NCI-H2196 treated with DMSO at 0.1 percent for 48 hours (cell line): ENCODE measurements around the gene ID3.
A peak's percentile ranks its signal among the peaks of the same experiment; 100 is the strongest.

Source experiments
- DNase-seq: peaks from one replicate; lab custom pipeline; 2025; ENCODE audit not compliant: unreplicated experiment; lab: John Stamatoyannopoulos, UW

The ID3 gene

DNA sequence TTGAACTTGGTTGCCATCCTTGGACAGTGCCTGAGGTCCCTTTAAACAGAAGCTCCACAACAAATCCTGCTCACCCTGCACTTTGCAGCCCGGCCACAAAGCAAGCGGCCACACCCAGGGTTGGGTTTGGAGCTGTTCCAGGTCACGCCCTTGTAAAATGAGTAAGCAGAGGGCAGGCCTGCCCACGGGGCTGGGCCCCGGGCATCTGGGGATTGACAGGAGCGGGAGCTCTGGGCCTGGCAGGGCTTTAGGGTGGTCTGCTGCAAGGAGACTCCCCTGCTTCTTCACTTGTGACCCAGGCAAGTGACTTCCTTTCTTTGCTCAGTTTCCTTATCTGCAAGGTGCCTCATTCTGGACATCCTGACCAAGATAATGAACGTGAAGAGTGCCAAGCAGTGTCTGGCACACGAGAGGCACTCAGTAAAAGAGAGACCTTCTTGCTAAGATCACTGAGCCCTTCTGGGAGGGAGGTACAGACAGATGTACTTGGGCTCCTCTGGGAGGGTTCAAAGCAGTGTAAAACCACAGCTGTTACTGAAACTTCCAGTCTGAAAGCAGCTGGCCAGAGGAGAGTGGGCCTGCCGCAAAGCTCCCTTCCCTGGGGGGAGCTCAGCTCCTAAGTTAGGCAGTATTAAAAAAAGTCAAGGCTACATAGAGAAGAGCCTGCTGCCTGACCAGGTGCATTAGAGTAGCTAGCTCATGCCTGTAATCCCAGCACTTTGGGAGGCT, 30.9 kb downstream of the ID3 start:
- peak; percentile 56 for DNase-seq

DNA sequence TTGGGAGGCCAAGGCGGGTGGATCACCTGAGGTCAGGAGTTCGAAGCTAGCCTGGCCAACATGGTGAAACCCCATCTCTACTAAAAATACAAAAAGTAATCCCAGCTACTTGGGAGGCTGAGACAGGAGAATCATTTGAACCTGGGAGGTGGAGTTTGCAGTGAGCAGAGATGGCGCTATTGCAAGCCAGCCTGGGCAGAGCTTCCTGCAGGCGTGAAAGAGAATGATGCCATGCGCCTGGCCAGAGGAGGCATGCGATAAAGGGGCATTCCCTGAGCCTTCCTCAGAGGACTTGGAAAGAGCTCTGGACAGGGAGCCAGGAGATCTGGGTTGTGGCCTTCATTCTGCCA, 31.4 kb downstream of the ID3 start:
- no peak for DNase-seq

DNA sequence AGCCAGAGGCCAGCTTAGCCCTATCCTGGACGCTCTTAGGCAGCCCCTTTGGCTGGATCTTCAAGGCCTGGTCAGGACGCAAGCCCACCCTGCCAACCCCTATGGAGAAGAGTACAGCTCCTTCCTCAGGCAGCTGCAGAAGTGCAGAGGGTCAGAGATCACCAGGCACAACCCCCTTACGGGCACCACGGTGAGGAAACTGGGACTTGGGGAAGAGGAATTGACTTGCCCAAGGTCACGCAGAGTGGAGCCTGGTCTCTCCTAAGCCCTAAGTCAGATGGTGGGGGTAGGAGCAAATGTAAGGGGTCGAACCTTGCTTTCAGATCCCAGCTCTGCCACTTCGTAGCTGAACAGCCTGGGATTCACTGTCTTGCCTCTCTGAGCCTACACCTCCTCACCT, 31.9 kb downstream of the ID3 start:
- no peak for DNase-seq

DNA sequence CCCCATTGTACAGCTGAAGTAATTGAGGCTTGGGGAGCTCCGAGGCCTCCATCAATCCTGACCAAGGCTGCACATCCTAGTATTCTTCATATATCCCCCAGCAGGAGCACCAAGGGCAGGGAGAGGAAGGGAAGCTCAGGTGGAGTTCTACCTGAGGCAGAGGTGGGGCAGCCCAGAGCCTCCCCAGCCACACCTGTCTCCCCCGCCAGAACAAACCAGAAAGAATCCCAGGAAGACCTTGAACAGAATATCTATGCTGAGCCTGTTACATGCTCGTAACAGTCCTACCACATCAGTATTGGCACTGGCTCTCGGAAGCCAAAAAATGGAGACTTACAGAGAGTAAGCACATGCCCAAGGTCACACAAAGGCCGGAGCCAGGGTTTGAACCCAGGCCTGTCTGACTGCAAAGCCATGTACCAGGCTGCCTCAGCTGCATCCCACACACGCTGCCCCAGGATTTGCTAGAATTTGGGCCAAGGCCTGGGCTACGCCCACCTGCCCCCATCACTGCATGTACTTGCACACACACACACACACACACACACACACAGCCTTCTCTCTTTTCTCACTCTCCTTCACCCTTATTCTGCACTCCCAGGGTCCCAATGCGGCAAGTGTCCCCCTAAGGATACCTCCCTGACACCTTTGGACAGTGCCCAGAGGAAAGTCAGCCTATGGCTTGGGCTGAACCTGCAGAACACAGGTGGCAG, 32.8 kb downstream of the ID3 start:
- no peak for DNase-seq

DNA sequence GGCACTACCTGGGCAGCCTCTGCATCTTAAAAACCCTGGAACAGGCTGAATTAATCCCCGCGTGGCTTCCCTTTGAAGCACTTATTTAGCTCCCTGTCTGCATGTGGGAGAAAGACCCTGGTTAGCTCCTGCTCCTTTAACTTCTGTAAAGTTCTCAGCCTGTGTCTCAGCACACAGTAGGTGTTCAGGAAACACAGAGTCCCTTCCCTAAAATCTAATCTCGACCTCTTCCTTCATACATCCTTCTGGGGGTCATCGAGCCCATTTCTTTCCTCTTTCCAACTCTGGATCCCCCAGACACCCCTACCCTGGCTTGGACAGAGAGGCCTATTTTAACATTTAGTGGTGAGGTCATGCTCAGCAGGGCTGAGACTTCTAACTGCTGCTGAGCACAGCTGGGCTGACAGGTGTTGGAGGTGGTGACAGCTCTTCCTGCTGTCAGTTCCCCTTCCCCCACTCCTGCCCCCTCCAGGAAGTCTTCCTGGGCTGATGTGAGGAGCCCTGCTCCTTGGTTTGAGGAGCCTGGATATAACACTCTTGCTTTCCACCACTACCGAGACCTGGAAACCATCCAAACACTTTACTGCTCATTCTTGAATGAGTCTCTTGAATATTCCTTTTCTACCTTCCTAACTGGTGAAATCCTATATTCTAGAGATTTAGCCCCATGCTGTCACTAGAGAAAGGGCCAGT, 33.6 kb downstream of the ID3 start:
- no peak for DNase-seq

DNA sequence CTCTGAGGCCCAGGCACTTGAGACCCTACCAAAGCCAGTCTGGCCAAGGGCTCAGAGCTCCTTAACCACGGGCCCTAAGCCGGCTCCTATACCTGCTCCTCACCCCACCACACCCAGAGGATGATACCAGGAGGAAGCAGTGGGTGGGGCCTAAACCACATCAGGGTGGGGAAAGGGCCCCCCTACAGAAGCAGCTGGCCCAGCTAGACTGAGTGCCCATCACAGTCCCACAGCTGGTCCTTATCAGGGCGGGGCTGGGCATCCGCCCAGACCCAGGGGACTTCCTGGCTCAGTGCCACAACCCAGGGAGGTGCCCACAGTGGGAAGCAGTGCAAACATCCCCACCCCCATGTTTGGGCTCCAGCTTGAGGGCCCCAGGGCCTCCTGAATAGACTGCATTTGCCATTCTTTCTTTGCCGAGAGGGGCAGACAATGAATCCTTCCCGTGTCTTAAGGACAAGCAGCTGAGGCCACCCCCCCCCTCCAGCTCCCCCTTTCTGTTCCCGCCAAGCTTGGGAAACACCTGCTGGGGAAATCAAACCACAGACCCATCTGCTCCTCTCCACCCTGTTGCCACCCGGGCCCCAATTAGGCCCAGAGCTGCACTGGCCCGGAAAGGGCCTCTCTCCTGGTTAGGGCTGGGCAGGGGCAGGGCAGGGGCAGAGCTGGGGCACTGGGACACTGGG, 34.4 kb downstream of the ID3 start:
- DNase-seq, result peak; percentile 25

DNA sequence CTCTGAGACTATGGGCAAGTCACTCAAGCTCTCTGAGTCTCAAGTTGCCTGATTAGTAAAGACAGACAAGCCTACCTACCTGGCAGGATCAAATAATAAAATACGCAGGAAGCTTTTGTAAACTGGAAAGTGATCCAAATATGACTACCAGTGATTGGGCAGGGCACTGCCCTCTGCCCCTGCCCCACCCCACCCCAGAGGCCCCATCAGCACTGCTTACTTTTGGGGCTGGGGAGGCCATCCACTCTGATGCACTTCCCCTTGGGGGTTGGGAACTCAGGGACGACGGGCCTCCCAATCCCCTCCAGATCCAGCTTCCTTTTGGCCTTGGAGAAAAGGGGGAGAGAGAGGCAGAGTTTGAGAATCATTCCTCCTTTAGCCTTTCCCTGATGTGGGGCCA, 35.1 kb downstream of the ID3 start:
- no peak for DNase-seq

DNA sequence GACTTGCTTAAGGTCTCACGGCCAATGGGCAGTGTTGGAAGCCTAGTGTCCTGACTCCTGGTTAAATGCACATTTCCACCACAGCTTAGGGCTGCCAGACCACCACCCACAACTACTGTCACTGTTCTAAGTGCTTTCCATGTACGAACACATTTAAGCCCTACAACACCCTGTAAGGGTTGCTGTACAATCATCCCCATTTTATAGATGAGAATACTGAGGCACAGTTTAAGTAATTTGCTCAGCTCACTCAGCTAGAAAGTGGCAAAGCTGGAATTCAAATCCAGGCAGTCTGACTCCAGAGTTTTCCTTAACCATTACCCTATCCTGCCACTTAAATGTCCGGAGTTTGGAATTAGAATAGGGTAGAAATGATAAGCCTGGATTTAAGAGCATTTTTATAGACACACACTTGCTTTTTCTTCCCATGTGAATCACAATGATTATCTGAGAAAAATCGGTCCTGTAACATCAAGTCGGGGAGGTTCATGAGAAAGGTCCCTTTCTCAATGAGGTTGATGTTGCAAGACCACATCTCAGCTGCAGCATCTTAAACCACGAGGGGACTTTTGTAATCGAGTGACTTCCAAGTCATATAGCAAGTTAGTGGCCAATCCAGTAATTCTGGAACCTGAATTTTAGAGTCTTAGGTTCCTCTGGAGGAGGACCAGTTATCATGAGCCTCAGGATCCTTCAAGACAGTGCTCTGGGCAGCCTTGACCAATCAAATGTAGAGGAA, 36.9 kb downstream of the ID3 start:
- no peak for DNase-seq

DNA sequence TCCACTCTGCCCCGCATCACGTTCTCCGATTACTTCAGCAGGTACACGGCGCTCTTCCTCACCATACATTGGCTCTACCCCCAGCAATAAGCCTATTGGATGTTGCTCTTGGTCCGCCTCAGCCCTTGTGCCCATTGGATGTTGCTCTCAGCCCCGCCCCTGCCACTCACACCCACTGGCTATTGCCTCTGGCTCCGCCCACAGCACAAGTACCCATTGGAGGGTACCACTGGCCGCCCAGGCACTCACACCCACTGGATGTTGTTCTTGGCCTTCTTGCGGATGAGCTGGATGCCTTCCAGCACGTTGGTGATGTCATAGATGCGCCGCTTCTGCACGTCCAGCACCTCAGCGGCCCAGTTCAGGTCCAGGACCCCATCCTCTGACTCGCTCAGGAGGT, 37.7 kb downstream of the ID3 start:
- no peak for DNase-seq

DNA sequence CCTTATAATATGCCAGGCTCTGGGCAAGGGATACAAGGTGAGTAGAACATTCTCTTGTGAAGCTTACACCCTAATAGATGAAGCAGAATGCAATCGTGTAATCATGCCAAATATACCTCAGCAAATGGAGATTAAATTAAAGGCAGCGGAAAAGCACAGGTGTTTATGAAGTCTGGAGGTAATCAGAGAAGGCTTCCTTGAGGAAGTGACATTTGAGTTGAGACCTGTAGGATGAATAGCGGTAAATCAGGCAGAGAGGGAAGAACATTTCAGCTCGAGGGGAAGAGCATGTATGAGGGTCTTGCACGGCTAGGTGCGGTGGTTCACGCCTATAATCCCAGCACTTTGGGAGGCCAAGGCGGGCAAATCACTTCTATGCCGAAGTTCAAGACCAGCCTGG, 41.7 kb downstream of the ID3 start:
- DNase-seq, result no peak

DNA sequence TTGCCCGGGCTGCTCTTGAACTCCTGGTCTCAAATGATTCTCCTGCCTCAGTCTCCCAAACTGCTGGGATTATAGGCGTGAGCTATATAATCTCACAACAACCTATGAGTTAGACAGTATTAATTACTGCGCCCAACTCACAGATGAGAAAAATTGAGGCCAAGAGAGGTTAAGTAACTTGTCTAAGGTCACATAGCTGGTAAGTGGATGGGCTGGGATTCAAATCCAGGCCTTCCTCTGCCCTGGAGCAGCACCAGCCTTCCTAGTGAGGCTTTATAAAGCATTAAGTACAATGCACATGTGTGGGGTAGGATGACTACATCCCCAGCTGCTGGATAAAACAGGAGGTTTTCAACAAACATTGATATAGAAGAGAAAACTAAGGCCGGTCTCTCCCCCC, 43.4 kb downstream of the ID3 start:
- no peak for DNase-seq

DNA sequence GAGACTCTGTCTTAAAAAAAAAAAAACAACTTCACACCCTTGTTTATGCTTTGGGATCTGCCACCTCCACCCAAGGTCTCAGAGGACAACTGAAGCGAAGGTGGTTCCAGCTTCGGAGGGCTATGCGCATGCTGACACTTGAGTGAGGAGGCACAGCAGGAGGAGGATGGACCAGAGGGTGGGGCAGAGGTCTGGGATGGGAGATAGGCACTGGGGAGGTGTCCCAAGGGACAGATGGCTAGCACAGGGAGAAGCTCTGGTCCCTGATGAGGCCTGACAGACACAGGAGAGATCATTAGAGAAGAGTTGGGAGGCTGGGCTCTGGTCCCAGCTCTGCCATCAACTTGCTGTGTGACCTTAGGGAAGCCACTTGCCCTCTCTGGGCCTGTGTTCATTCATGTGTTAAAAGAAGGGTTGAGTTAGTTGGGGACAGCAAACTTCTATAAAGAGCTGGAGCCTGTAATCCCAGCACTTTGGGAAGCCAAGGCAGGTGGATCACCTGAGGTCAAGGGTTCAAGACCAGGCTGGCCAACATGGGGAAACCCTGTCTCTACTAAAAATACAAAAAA, 45.1 kb downstream of the ID3 start:
- DNase-seq, result no peak

DNA sequence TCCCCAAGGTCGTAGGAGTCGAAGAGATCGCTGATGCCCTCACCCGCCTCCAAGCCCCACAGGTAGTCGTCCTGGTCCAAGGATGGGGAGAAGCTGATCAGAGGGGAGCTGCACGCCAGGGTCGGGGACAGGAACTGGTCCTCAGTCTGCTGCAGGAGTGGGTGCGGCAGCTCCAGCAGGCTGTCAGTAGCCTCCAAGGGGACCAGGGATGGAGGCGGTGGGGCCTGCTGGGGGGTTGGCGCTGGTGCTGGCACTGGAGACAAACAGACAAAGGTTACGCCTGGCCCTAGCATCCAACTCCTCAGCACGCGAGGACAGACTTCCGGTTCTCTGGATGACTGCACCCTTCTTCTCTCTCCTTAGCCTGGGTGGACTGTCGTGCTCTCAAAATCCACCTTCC, 49.4 kb downstream of the ID3 start:
- DNase-seq, result no peak
